Right atrium auricular region (tissue), 2 donors: ENCODE results near the gene NTRK3. TPM values are rescaled to one million over a fixed set of nuclear protein-coding genes. Genes with fewer than 3 reads are reported as not detected.
"Not testable (repeated sequence)": the region's sequence is repeated elsewhere in the genome, so short reads cannot be mapped to it uniquely, and the experiment has no call there.

ENCODE experiments used
- DNase-seq: peaks from one replicate; pipeline ENCODE4 v3.0.0-alpha.2; 2019; ENCODE audit warnings: low spot score
- H3K27ac ChIP-seq, 2 donors: fragments of 200-600 bp; sonication (generic); 1 replicate in 1 of 2; 2 replicates in 1 of 2; pipeline ENCODE4 v1.5.1; 2016 to 2019
- H3K27me3 ChIP-seq, 2 donors: fragments of 200-600 bp; sonication (generic); one replicate each; pipeline versions ENCODE4 v1.5.1 to v1.6.0; 2017 to 2019
- H3K36me3 ChIP-seq: fragments of 200-600 bp; sonication (generic); one replicate; pipeline ENCODE4 v1.5.1; 2016
- H3K4me1 ChIP-seq, 2 donors: fragments of 200-600 bp; sonication (generic); one replicate each; pipeline versions ENCODE4 v1.5.1 to v1.6.0; 2017 to 2019
- H3K4me3 ChIP-seq, 2 donors: fragments of 200-600 bp; sonication (generic); 1 replicate in 1 of 2; 2 replicates in 1 of 2; pipeline ENCODE4 v1.5.1; 2017 to 2019; ENCODE audit warnings: mild to moderate bottlenecking in 1 of 2, moderate library complexity in 1 of 2
- H3K9me3 ChIP-seq, 2 donors: fragments of 200-600 bp; sonication (generic); one replicate each; pipeline ENCODE4 v1.5.1; 2019
- CTCF ChIP-seq, 2 donors: fragments of 200-600 bp; sonication (generic); IDR thresholded peaks; one replicate each; pipeline ENCODE4 v1.5.1; 2019; ENCODE audit warnings: antibody characterized with exemption in 2 of 2
- total RNA-seq, 2 donors: library from RNA; depleted of rRNA; stranded (reverse); fragments of >200 nt; gene quantifications; one replicate each; pipeline ENCODE4 v1.1.0, GENCODE V29; 2016

NTRK3 gene
- total RNA-seq, 2 donors from 2014 or later, result 1.5 to 4.5 TPM

DNA sequence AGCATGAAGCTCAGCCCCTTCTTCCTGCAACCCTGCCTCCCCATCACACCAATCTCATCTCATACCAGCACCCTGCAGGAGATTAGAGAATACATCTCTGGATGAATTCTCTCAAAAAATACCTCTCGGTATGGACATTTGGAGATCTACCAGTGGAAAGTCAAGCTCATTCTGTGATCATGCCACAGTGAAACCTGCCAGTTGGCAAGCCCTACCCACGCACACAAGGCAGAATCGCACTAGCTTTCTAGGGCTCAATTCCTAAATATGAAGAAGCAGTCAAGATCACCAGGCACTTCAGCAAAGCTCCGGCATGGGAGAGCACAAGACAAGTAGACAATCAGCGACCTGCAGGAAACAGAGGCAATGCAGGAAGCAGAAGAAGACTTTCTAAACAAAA lies 221.2 kb downstream of the NTRK3 start:
- Histone ChIP-seq H3K27ac (no peak overlapping the region), H3K4me3 (no peak overlapping the region), H3K36me3 (no peaks in the 10 kb centered on the region), H3K4me1 (no peaks in the 10 kb centered on the region), H3K9me3 (no peaks in the 10 kb centered on the region), H3K27me3 (no peaks in the 10 kb centered on the region)
- DNase-seq, result no peak
- no peak for TF ChIP-seq CTCF (IDR thresholded peaks at IDR 0.05)

GRCh38 chr15:88033421-88033820 lies 223.1 kb downstream of the NTRK3 start:
- DNase-seq, H3K36me3 ChIP-seq, H3K27ac ChIP-seq, H3K27me3 ChIP-seq, H3K4me1 ChIP-seq, H3K9me3 ChIP-seq, H3K4me3 ChIP-seq: not testable (repeated sequence)

GRCh38 chr15:88032787-88033186 lies 223.8 kb downstream of the NTRK3 start:
- Histone ChIP-seq H3K36me3 (no peaks in the 10 kb centered on the region), H3K4me1 (no peaks in the 10 kb centered on the region), H3K4me3 (no peak overlapping the region), H3K27me3 (no peaks in the 10 kb centered on the region), H3K9me3 (no peaks in the 10 kb centered on the region), H3K27ac (no peak overlapping the region)
- TF ChIP-seq CTCF (IDR thresholded peaks at IDR 0.05), result no peak
- DNase-seq, result no peak

- no peak for TF ChIP-seq CTCF (IDR thresholded peaks at IDR 0.05)
- no peaks in the 10 kb centered on the region for H3K36me3 ChIP-seq
- no peak overlapping the region for H3K27ac ChIP-seq
- no peak for DNase-seq
- H3K4me1 ChIP-seq, result no peaks in the 10 kb centered on the region
- no peaks in the 10 kb centered on the region for H3K9me3 ChIP-seq
- no peaks in the 10 kb centered on the region for H3K27me3 ChIP-seq
- no peak overlapping the region for H3K4me3 ChIP-seq
Observed at GRCh38 chr15:88031461-88031860, 225.1 kb downstream of the NTRK3 start.

- no peak for DNase-seq
- H3K4me3 ChIP-seq, result no peak overlapping the region
- H3K36me3 ChIP-seq, result no peaks in the 10 kb centered on the region
- H3K27me3 ChIP-seq, result no peaks in the 10 kb centered on the region
- H3K4me1 ChIP-seq, result no peaks in the 10 kb centered on the region
- H3K27ac ChIP-seq, result no peak overlapping the region
- H3K9me3 ChIP-seq, result no peaks in the 10 kb centered on the region
- no peak for TF ChIP-seq CTCF (IDR thresholded peaks at IDR 0.05)
Observed at GRCh38 chr15:88029696-88030095, 226.8 kb downstream of the NTRK3 start.

DNA sequence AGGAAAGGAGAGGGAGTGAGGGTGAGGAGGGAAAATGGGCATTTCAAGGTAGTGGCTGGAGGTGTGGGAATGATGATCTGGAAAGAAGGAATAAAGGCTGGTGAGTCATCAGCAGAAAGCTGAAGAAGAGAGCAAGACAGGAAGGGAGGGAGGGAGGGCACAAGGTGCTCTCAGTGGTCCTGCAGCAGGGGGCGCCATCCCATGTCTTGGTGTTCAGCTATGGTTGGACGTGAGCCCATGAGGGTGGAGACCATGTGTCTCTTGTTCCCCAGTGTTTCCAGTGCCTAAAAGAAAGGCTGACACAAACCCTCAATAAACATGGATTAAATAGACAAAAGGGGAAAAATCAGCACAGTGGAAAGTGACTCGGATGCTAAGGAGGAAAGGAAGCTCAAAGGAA lies 228.5 kb downstream of the NTRK3 start:
- H3K27me3 ChIP-seq, result no peaks in the 10 kb centered on the region
- no peak for DNase-seq
- no peaks in the 10 kb centered on the region for H3K9me3 ChIP-seq
- H3K36me3 ChIP-seq, result no peaks in the 10 kb centered on the region
- no peak overlapping the region for H3K4me3 ChIP-seq
- no peak for TF ChIP-seq CTCF (IDR thresholded peaks at IDR 0.05)
- H3K4me1 ChIP-seq, result no peaks in the 10 kb centered on the region
- H3K27ac ChIP-seq, result no peak overlapping the region
